ENCODE data around the gene NFIA.

The NFIA gene

DNA sequence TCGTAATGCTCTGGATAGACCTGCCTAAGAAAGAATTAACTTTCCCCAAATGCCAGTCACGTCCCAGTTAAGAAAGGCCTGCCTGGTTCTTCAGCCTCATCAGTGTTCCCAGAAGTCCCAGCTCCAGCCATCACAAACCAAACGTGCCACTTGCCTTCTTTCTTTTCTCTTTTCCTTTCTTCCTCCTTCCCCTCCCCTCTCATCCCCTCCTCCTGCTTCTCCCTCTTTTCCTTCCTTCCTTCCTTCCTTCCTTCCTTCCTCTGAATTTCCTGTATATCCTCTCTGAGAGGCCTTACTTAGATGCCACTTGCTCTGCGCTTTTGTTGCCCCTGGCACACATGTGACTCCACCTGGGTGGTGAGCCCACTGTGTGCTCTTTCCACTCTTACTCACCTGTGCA lies 228.2 kb downstream of the NFIA start:
- no peaks in the 10 kb centered on the region for H3K36me3 ChIP-seq (replicated peaks; ENCODE audit: insufficient read depth, low read length)
- H3K9me2 ChIP-seq (replicated peaks; ENCODE audit: insufficient read depth, low read length), result no peaks in the 10 kb centered on the region
- no peak for DNase-seq
- H3K27me3 ChIP-seq (replicated peaks; ENCODE audit: insufficient read depth, low read length), result no peaks in the 10 kb centered on the region
- TF ChIP-seq EZH2phosphoT487 (IDR thresholded peaks at IDR 0.05; ENCODE audit: low read length) (no peak), EZH2 (optimal IDR thresholded peaks at IDR 0.05; ENCODE audit: low read depth, low read length) (no peak)
- TF ChIP-seq, protein P1, sequence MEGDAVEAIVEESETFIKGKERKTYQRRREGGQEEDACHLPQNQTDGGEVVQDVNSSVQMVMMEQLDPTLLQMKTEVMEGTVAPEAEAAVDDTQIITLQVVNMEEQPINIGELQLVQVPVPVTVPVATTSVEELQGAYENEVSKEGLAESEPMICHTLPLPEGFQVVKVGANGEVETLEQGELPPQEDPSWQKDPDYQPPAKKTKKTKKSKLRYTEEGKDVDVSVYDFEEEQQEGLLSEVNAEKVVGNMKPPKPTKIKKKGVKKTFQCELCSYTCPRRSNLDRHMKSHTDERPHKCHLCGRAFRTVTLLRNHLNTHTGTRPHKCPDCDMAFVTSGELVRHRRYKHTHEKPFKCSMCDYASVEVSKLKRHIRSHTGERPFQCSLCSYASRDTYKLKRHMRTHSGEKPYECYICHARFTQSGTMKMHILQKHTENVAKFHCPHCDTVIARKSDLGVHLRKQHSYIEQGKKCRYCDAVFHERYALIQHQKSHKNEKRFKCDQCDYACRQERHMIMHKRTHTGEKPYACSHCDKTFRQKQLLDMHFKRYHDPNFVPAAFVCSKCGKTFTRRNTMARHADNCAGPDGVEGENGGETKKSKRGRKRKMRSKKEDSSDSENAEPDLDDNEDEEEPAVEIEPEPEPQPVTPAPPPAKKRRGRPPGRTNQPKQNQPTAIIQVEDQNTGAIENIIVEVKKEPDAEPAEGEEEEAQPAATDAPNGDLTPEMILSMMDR (IDR thresholded peaks at IDR 0.05; ENCODE audit: low read length), result no peak
- no peaks in the 10 kb centered on the region for H3K79me2 ChIP-seq (ENCODE audit: low read length)
- H2AFZ ChIP-seq (ENCODE audit: low read length), result no peak overlapping the region
- no peak overlapping the region for H3K4me2 ChIP-seq (ENCODE audit: low read depth, low read length)
- no peak overlapping the region for H3K9ac ChIP-seq (ENCODE audit: low read length)
- H4K20me1 ChIP-seq (ENCODE audit: insufficient read depth, low read length), result no peaks in the 10 kb centered on the region
- H3K4me3 ChIP-seq (ENCODE audit: low read length), result no peak overlapping the region
- no peaks in the 10 kb centered on the region for H3K9me3 ChIP-seq (replicated peaks; ENCODE audit: insufficient read depth, low read length)
- H3K4me1 ChIP-seq (ENCODE audit: low read length), result no peaks in the 10 kb centered on the region
- no peaks in the 10 kb centered on the region for H3F3A ChIP-seq (ENCODE audit: insufficient read depth, low read length)
- H3K27ac ChIP-seq (ENCODE audit: low read length), result no peak overlapping the region

DNA sequence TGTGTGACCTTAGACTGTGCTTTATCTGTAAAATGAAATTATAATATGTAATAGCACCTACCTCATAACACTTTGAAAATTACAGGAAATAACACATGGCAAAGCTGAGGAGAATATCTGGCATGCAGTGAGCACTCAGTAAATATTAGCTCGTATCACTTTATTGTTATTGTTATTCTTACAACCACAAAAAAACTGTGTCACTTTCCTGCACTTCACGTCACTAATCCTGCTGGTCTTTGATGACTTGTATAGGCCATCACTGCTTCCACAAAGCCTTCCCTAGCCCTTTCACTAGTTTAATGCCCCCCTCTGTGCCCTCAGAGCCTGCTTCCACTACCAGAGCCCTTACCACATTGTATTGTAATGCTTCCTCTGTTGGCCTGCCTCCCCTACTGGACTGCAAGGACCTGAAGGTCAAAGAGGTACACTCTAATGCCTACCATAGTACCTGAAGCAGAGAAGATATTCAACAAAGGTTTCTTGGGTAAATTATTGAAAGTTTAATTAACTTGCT lies 231.6 kb downstream of the NFIA start:
- no peaks in the 10 kb centered on the region for H3K79me2 ChIP-seq (ENCODE audit: low read length)
- no peak overlapping the region for H3K4me3 ChIP-seq (ENCODE audit: low read length)
- H3K9ac ChIP-seq (ENCODE audit: low read length), result no peak overlapping the region
- no peaks in the 10 kb centered on the region for H4K20me1 ChIP-seq (ENCODE audit: insufficient read depth, low read length)
- H3K9me2 ChIP-seq (replicated peaks; ENCODE audit: insufficient read depth, low read length), result no peaks in the 10 kb centered on the region
- H2AFZ ChIP-seq (ENCODE audit: low read length), result no peak overlapping the region
- peaks cover 10% of the 10 kb centered on the region for H3K4me1 ChIP-seq (ENCODE audit: low read length)
- TF ChIP-seq EZH2phosphoT487 (IDR thresholded peaks at IDR 0.05; ENCODE audit: low read length), result no peak
- TF ChIP-seq EZH2 (optimal IDR thresholded peaks at IDR 0.05; ENCODE audit: low read depth, low read length), result no peak
- TF ChIP-seq, protein P1 (IDR thresholded peaks at IDR 0.05; ENCODE audit: low read length), result no peak
- DNase-seq, result no peak
- no peaks in the 10 kb centered on the region for H3K9me3 ChIP-seq (replicated peaks; ENCODE audit: insufficient read depth, low read length)
- H3K36me3 ChIP-seq (replicated peaks; ENCODE audit: insufficient read depth, low read length), result no peaks in the 10 kb centered on the region
- no peak overlapping the region for H3K4me2 ChIP-seq (ENCODE audit: low read depth, low read length)
- no peak overlapping the region for H3K27ac ChIP-seq (ENCODE audit: low read length)
- no peaks in the 10 kb centered on the region for H3K27me3 ChIP-seq (replicated peaks; ENCODE audit: insufficient read depth, low read length)
- H3F3A ChIP-seq (ENCODE audit: insufficient read depth, low read length), result peaks cover 8% of the 10 kb centered on the region

- H3K36me3 ChIP-seq (replicated peaks; ENCODE audit: insufficient read depth, low read length), result no peaks in the 10 kb centered on the region
- H3K9me2 ChIP-seq (replicated peaks; ENCODE audit: insufficient read depth, low read length), result no peaks in the 10 kb centered on the region
- H2AFZ ChIP-seq (ENCODE audit: low read length), result no peak overlapping the region
- peaks cover 21% of the 10 kb centered on the region for H3K4me1 ChIP-seq (ENCODE audit: low read length)
- H3K4me2 ChIP-seq (ENCODE audit: low read depth, low read length), result no peak overlapping the region
- DNase-seq, result no peak
- peaks cover 17% of the 10 kb centered on the region for H3F3A ChIP-seq (ENCODE audit: insufficient read depth, low read length)
- H3K27me3 ChIP-seq (replicated peaks; ENCODE audit: insufficient read depth, low read length), result no peaks in the 10 kb centered on the region
- no peak overlapping the region for H3K4me3 ChIP-seq (ENCODE audit: low read length)
- no peaks in the 10 kb centered on the region for H4K20me1 ChIP-seq (ENCODE audit: insufficient read depth, low read length)
- H3K27ac ChIP-seq (ENCODE audit: low read length), result no peak overlapping the region
- no peaks in the 10 kb centered on the region for H3K79me2 ChIP-seq (ENCODE audit: low read length)
- no peaks in the 10 kb centered on the region for H3K9me3 ChIP-seq (replicated peaks; ENCODE audit: insufficient read depth, low read length)
- no peak for TF ChIP-seq EZH2phosphoT487 (IDR thresholded peaks at IDR 0.05; ENCODE audit: low read length)
- TF ChIP-seq, protein P1 (IDR thresholded peaks at IDR 0.05; ENCODE audit: low read length), result no peak
- no peak for TF ChIP-seq EZH2 (optimal IDR thresholded peaks at IDR 0.05; ENCODE audit: low read depth, low read length)
- no peak overlapping the region for H3K9ac ChIP-seq (ENCODE audit: low read length)
Measured at GRCh38 chr1:61315011-61315410, 232.7 kb downstream of the NFIA start.
